Erythroblast (primary cell): Measurements from ENCODE around the gene SYTL1.

Experiments used
- GATA1 ChIP-seq: IDR thresholded peaks from 2 replicates; pipeline ENCODE4 v1.6.1; 2011; ENCODE audit warnings: low read depth, mild to moderate bottlenecking, control low read depth, low read length, moderate library complexity
- POLR2A ChIP-seq: IDR thresholded peaks from 2 replicates; pipeline ENCODE4 v1.6.1; 2011; ENCODE audit warnings: mild to moderate bottlenecking, low read length

GRCh38 chr1:27356277-27356618, 14.4 kb downstream of the SYTL1 start:
- no peak for TF ChIP-seq POLR2A
- TF ChIP-seq GATA1 = no peak
